GM23338 (cell line): Measurements from ENCODE around the gene NECTIN2. TPM values are rescaled to one million over a fixed set of nuclear protein-coding genes. Genes with fewer than 3 reads are reported as not detected.

ENCODE experiments used
- polyA plus RNA-seq: library from polyadenylated mRNA; unstranded; fragments of >200 nt; fragmentation: Nextera tagmentation; extraction: Ambion mirVana; gene quantifications from 2 replicates; pipeline ENCODE4 v1.2.1, GENCODE V29; 2016
- total RNA-seq: library from RNA; depleted of rRNA; stranded (reverse); fragments of >200 nt; shearing (Covaris generic); gene quantifications from 2 replicates; pipeline ENCODE4 v1.2.3, GENCODE V29; 2014; rRNA removed

Gene NECTIN2
- total and polyA plus RNA-seq, 2 experiments from 2014 or later = 109 to 230 TPM

Other genes starting within 250 kb of the NECTIN2 start
- not detected in 2 replicates for gene IGSF23, start 232.7 kb upstream of the NECTIN2 start, total RNA-seq
- not detected in 2 replicates for gene IGSF23, start 232.7 kb upstream of the NECTIN2 start, polyA plus RNA-seq
- 15.0 and 19.0 TPM in 2 replicates for gene PVR, start 202.4 kb upstream of the NECTIN2 start, total RNA-seq
- 3.6 and 4.8 TPM in 2 replicates for gene PVR, start 202.4 kb upstream of the NECTIN2 start, polyA plus RNA-seq
- gene CEACAM19, start 174.8 kb upstream of the NECTIN2 start, total RNA-seq = 0.16 and 0.38 TPM in 2 replicates
- gene CEACAM19, start 174.8 kb upstream of the NECTIN2 start, polyA plus RNA-seq = 0.56 and 0.76 TPM in 2 replicates
- gene CEACAM16, start 147.1 kb upstream of the NECTIN2 start, total RNA-seq = not detected in 2 replicates
- not detected in 2 replicates for gene CEACAM16, start 147.1 kb upstream of the NECTIN2 start, polyA plus RNA-seq
- 0.62 and 1.4 TPM in 2 replicates for gene BCL3, start 97.6 kb upstream of the NECTIN2 start, total RNA-seq
- gene BCL3, start 97.6 kb upstream of the NECTIN2 start, polyA plus RNA-seq = 3.3 and 4.1 TPM in 2 replicates
- gene CBLC, start 68.4 kb upstream of the NECTIN2 start, total RNA-seq = 27.1 and 29.3 TPM in 2 replicates
- gene CBLC, start 68.4 kb upstream of the NECTIN2 start, polyA plus RNA-seq = 13.8 and 14.5 TPM in 2 replicates
- gene BCAM, start 37.2 kb upstream of the NECTIN2 start, total RNA-seq = 80.5 and 100 TPM in 2 replicates
- 33.3 and 36.9 TPM in 2 replicates for gene BCAM, start 37.2 kb upstream of the NECTIN2 start, polyA plus RNA-seq
- gene TOMM40, start 45.0 kb downstream of the NECTIN2 start, total RNA-seq = 233 and 273 TPM in 2 replicates
- 135 and 142 TPM in 2 replicates for gene TOMM40, start 45.0 kb downstream of the NECTIN2 start, polyA plus RNA-seq
- gene APOE, start 59.5 kb downstream of the NECTIN2 start, total RNA-seq = 1,391 and 1,438 TPM in 2 replicates
- gene APOE, start 59.5 kb downstream of the NECTIN2 start, polyA plus RNA-seq = 1,133 and 1,232 TPM in 2 replicates
- gene APOC1, start 68.3 kb downstream of the NECTIN2 start, total RNA-seq = 25.4 and 26.8 TPM in 2 replicates
- 221 and 252 TPM in 2 replicates for gene APOC1, start 68.3 kb downstream of the NECTIN2 start, polyA plus RNA-seq
- not detected in 2 replicates for gene APOC4, start 95.9 kb downstream of the NECTIN2 start, total RNA-seq
- not detected in 2 replicates for gene APOC4, start 95.9 kb downstream of the NECTIN2 start, polyA plus RNA-seq
- not detected in 2 replicates for gene APOC2, start 99.8 kb downstream of the NECTIN2 start, total RNA-seq
- gene APOC2, start 99.8 kb downstream of the NECTIN2 start, polyA plus RNA-seq = not detected in 2 replicates
- 70.6 and 71.5 TPM in 2 replicates for gene CLPTM1, start 109.1 kb downstream of the NECTIN2 start, total RNA-seq
- gene CLPTM1, start 109.1 kb downstream of the NECTIN2 start, polyA plus RNA-seq = 36.7 and 41.6 TPM in 2 replicates
- gene RELB, start 155.2 kb downstream of the NECTIN2 start, total RNA-seq = 11.1 and 13.1 TPM in 2 replicates
- gene RELB, start 155.2 kb downstream of the NECTIN2 start, polyA plus RNA-seq = 7.4 and 7.9 TPM in 2 replicates
- gene CLASRP, start 192.7 kb downstream of the NECTIN2 start, total RNA-seq = 78.7 and 92.3 TPM in 2 replicates
- gene CLASRP, start 192.7 kb downstream of the NECTIN2 start, polyA plus RNA-seq = 26.5 and 27.1 TPM in 2 replicates
- gene ZNF296, start 230.2 kb downstream of the NECTIN2 start, total RNA-seq = 10.3 and 13.4 TPM in 2 replicates
- 16.5 and 18.6 TPM in 2 replicates for gene ZNF296, start 230.2 kb downstream of the NECTIN2 start, polyA plus RNA-seq
- 49.6 and 52.6 TPM in 2 replicates for gene GEMIN7, start 233.0 kb downstream of the NECTIN2 start, total RNA-seq
- gene GEMIN7, start 233.0 kb downstream of the NECTIN2 start, polyA plus RNA-seq = 90.5 and 91.6 TPM in 2 replicates
- 33.3 and 47.2 TPM in 2 replicates for gene PPP1R37, start 246.9 kb downstream of the NECTIN2 start, total RNA-seq
- gene PPP1R37, start 246.9 kb downstream of the NECTIN2 start, polyA plus RNA-seq = 6.9 and 7.8 TPM in 2 replicates